D721Med (cell line): ENCODE data around the gene OSBPL9.

Experiments used
- DNase-seq: peaks from one replicate; pipeline ENCODE4 v3.0.0; 2011; ENCODE audit warnings: low spot score; ENCODE audit not compliant: insufficient read length
- FAIRE-seq: peaks from 2 replicates; lab custom pipeline; 2011; peaks lifted over from hg19 to GRCh38; lab: Jason Lieb, UNC
- CTCF ChIP-seq: IDR thresholded peaks from 2 replicates; pipeline ENCODE4 v1.5.1; 2012; ENCODE audit warnings: mild to moderate bottlenecking, control low read depth; ENCODE audit not compliant: insufficient read depth; ENCODE audit errors: missing control alignments

Gene OSBPL9

DNA sequence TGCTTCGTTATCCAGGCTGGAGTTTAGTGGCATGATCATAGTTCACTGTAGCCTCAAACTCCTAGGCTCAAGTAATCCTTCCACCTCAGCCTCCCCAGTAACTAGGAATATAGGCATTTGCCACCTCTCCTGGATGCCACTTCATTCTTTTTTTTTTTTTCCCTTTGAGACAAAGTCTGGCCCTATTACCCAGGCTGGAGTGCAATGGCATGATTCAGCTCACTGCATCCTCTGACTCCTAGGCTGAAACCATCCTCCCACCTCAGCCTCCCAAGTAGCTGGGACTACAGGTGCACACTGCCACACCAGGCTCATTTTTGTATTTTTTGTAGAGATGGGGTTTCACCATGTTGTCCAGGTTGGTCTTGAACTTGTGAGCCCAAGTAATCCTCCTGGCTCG, 19.3 kb downstream of the OSBPL9 start:
- no peak for TF ChIP-seq CTCF
- FAIRE-seq (no peak), DNase-seq (no peak)

- no peak for DNase-seq
- no peak for FAIRE-seq
- TF ChIP-seq CTCF, result no peak
These were observed 20.1 kb downstream of the OSBPL9 start for GRCh38 chr1:51636764-51637522.

GRCh38 chr1:51638350-51638749, 21.5 kb downstream of the OSBPL9 start:
- no peak for DNase-seq
- TF ChIP-seq CTCF, result no peak
- FAIRE-seq, result no peak

GRCh38 chr1:51639694-51640093, 22.8 kb downstream of the OSBPL9 start:
- FAIRE-seq (no peak), DNase-seq (no peak)
- TF ChIP-seq CTCF, result no peak

- no peak for DNase-seq
- TF ChIP-seq CTCF, result no peak
- no peak for FAIRE-seq
These were observed 24.2 kb downstream of the OSBPL9 start for GRCh38 chr1:51641096-51641495.

DNA sequence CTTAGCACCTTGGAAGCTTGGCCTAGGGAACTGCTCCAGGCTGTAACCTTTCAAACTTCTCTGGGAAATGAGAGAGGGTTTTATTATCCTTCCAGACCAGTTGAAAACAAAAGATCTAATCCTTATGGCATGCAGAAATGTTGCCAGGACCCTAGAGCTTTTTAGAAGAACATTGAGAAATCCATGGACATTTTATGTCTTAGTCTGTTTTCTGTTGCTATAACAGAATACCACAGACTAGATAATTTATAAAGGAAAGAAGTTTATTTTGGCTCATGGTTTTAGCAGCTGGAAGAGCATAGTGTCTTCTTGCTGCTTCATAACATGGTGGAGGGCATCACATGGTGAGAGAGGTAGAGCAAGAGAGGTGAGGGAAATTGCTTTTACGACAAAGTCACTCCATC, 25.8 kb downstream of the OSBPL9 start:
- FAIRE-seq (no peak), DNase-seq (no peak)

More for the DNA sequence above, 25.8 kb downstream of the OSBPL9 start:
- no peak for TF ChIP-seq CTCF
